GM19193 (cell line): ENCODE data around the gene EEF1G.

ENCODE experiments used
- POLR2A ChIP-seq: IDR thresholded peaks from 4 replicates; pipeline ENCODE4 v1.6.1; 2011; ENCODE audit not compliant: insufficient read depth, insufficient read length; ENCODE audit errors: extremely low read depth

Gene EEF1G

GRCh38 chr11:62573592-62574362 is at the start of gene EEF1G:
Gene EEF1G (minus strand): TSS chr11:62573891. CDS start chr11:62573842, 49 bp downstream.
- TF ChIP-seq POLR2A, result peak; percentile 92

DNA sequence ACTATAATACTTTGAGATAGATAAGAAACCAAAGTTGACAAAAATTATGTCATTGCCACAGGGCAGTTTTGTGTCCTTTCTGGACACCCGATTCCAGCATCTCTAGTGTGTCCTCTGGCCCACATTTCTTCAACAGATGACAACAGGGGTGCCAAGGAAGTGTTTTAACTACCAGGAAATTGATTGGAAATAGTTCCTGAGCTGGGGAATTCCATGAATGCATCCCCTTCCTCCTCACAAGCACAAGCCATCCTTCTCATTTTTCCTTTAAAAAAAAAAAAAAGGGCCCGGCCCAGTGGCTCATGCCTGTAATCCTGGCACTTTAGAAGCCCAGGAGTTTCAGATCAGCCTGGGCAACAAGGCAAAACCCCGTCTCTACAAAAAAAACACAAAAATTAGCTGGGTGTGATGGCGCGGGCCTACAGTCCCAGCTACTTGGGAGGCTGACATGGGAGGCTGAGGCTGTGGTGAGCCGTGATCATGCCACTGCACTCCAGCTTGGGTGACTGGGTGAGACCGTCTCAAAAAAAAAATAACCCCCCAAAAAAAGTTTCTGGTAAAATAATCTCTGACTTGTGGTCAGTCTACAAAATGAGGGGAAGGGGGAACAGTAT is 48.9 kb upstream of the EEF1G start:
- no peak for TF ChIP-seq POLR2A

DNA sequence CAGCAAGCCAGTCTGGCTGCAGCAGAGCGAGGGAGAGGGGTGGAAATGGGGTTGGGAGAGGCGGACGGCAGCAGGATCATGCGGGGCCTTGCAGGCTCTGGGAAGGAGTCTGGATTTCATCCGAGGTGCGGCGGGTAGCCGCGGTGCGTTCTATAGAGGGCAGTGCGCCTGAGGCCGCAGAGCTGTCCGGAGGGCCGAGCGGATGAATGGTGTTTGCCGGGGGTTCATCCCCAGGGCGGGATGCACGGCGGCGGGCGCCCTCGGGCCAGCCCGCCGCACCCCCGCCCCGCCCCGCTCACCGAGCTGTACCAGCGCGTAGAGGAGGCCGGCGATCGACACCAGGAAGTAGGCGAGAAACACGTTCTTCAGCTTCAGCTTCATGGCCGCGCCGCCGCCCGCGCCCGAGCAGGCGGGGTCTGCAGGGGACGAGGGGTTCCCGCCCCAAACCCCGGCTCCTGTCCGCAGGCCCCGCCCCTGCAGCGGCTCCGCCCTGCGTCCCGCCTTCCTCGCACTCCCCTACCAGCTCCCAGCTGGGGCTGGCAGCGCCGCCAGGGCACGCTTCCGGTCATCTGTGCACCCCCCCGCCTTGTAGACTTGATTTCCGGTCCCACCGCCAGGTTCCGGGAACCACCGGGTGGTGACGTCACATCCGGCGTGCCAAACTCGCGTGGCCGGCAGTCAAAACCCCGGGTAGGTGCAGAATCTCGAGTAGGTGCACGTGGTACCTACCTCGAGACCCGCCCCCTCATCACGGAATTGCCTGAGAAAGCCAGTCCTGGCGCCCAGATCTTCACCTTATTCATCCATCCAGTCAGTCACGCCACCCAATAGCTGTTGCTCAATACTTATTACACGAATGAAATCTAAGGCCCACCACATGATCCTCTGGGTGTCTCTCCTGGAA is 48.1 kb upstream of the EEF1G start, which contains the start of gene B3GAT3:
Gene B3GAT3, minus strand, starts transcription at position 420 of the 904 bp plus-strand sequence. Its CDS starts 39 bp downstream, at position 381.
- TF ChIP-seq POLR2A, result peak; percentile 81

DNA sequence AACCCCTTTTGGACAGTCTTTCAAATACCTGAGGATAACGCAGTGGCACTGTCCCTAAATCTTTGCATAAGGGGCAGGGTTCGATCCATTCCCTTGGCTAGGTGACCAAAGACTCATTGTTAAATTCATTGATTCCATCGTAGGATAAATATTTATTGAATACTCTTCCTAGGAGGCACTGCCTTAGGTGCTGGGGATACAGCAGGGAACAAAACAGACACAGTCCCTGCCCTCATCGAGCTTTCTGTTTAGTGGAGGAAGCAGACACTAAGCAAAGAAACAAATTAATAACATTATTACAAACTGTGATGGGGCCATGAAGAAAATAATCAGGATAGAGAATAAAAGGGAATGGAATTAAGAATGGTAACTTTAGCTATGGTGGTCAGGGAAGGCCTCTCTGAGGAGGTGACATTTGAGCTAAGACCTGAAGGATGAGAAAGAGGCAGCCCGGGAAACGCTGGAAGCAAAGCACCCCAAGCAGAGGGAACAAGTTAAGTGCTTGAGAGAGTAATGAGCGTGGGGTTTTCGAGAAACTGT is 47.4 kb upstream of the EEF1G start:
- no peak for TF ChIP-seq POLR2A

DNA sequence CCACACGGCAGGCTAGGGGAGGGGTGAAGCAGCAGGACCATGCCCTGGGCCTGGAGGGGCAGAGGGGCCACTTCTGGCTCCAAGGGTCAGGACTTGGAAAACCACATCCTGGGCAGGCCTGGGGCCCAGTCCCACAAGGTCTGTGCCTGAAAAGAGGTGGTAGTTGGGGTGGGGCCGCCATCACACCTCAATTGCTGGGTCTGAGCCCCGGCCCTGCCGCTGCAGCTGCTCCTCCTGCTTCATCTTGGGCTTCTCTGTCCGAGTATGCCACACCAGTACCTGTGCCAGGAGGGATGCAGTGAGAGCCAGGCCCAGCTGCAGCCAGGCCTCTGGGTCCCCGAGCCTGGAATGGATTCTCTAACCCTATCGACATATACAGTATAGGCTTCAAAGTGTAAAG is 41.8 kb upstream of the EEF1G start:
- no peak for TF ChIP-seq POLR2A

DNA sequence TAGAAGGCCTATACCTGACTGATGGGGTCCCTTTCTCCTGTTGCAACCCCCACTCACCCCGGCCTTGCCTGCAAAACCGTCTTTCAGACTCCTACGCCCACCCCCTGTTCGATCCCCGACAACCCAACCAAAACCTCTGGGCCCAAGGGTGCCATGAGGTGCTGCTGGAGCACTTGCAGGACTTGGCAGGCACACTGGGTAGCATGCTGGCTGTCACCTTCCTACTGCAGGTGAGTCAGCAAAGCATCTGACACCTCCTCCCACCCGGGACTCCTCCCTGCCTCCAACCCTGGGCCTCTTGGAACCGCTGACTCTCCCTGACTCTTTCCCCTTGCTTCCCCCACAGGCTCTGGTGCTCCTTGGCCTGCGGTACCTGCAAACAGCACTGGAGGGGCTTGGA is 40.6 kb upstream of the EEF1G start:
- no peak for TF ChIP-seq POLR2A

GRCh38 chr11:62613291-62613778 is 39.6 kb upstream of the EEF1G start:
- TF ChIP-seq POLR2A, result no peak

DNA sequence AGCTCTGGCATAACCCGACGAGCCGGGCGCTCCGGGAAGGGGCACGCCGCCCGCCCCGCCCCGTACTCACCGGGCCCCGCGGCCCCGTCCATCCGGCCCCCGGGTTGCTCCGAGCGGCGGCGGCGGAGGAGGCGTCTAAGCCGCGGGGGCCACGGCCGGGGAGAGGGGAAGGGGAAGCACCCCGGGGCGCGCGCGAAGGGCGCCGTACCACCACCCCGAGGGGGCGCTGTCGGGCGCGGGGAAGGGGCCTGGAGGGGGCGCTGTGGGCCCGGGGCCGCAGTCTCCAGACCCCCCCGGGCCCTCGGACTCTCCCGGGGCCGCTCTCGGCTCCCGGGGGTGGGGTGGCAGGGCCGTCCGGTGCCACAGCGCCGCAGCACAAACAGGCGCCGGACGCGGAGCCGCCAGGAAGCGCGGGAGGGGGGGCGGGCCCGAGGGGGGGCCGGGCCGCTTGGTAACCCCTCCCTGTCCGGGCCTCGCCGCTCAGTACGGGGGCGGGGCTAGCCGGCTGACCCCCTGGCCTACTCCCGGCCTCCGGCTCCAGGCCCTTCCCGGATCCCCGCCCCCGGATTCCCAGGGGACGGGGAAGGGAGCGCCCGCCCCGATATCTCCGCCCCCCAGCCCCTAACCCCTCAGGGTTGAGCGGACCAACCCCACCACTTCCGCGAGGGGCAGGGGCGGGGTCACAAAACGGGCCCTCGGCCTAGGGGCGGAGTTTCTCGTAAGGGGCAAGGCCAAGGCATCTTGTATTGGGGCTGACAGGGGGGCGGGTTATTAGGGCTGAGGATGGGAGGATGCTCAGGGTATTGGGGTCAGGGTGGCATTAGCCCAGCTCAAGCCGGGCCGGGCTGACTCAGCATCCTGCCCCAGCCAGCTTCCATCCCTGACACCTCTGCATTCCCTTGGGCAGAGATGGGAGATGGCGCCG is 38.9 kb upstream of the EEF1G start, which contains the start of the genes EML3 and ROM1:
Gene EML3, minus strand, starts transcription at position 410 of the 925 bp plus-strand sequence. Its CDS starts 318 bp downstream, at position 92.
Gene ROM1, plus strand, starts transcription at position 892 of the 925 bp plus-strand sequence. Its CDS starts 25 bp downstream, at position 917.
- TF ChIP-seq POLR2A, result peak; percentile 13

- peak; percentile 24 for TF ChIP-seq POLR2A
Observed at GRCh38 chr11:62611705-62612365, 38.1 kb upstream of the EEF1G start.

GRCh38 chr11:62610814-62611704 is 37.4 kb upstream of the EEF1G start:
- no peak for TF ChIP-seq POLR2A

DNA sequence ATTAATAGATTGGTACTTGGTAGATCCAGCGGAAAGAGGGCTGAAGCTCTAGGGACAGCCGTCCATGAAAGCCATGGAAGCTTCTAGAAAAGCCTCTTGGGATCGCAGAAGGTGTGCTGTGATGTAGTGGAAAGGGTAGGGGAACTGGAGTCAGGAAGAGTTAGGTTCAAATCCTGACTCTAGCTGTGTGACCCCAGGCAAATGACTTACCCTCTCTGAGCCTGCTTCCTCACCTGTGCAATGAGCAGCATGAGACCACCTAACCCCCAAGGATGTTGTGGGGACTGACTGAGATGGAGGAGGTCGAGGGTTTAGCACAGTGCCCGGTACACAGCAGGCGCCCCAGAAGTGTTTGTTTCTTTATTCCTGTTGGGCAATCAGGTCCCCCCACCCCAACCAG is 36.7 kb upstream of the EEF1G start:
- no peak for TF ChIP-seq POLR2A

GRCh38 chr11:62608776-62609175 is 35.1 kb upstream of the EEF1G start:
- no peak for TF ChIP-seq POLR2A
